Ovary (tissue), 9 donors: Measurements from ENCODE around the gene PNMT. TPM values are rescaled to one million over a fixed set of nuclear protein-coding genes. Genes with fewer than 3 reads are reported as not detected.

ENCODE experiments used
- DNase-seq, 5 donors: peaks; one replicate each; pipeline ENCODE4 v3.0.0-alpha.2; 2019 to 2020
- H3K27ac ChIP-seq, 2 donors: fragments of 200-600 bp; one replicate each; pipeline versions ENCODE4 v1.5.1 to v1.8.0; 2019 to 2022
- H3K27me3 ChIP-seq: fragments of 200-600 bp; one replicate; pipeline ENCODE4 v1.8.0; 2022
- H3K36me3 ChIP-seq: fragments of 200-600 bp; sonication (generic); one replicate; pipeline ENCODE4 v1.5.1; 2019
- H3K4me1 ChIP-seq: one replicate; pipeline ENCODE4 v1.8.1; 2013; ENCODE audit warnings: mild to moderate bottlenecking, moderate library complexity; ENCODE audit not compliant: insufficient read depth
- H3K4me3 ChIP-seq: fragments of 200-600 bp; sonication (generic); one replicate; pipeline ENCODE4 v1.5.1; 2017
- H3K9me3 ChIP-seq, 2 donors: fragments of 200-600 bp in 1 of 2; sonication (generic) in 1 of 2; one replicate each; pipeline versions ENCODE4 v1.5.1 to v1.8.1; 2013 to 2019; ENCODE audit warnings: mild to moderate bottlenecking in 1 of 2, moderate library complexity in 1 of 2
- EP300 ChIP-seq: sonication (generic); formaldehyde crosslinking; IDR thresholded peaks from one replicate; pipeline ENCODE4 v1.6.1; 2017; ENCODE audit warnings: antibody characterized with exemption
- POLR2A ChIP-seq: fragments of 450-650 bp; IDR thresholded peaks from one replicate; pipeline ENCODE4 v1.6.1; 2017; ENCODE audit warnings: antibody characterized with exemption, mild to moderate bottlenecking, moderate library complexity
- WGBS, 3 donors: extraction: QIAGEN DNeasy Blood & Tissue Kit in 1 of 3; methylation state at CpG; one replicate each; pipeline versions ENCODE4 v1.1.5 to v1.1.7; 2013 to 2017; 5-methylcytosine and 5-hydroxymethylcytosine counted together
- intact Hi-C, 4 donors: fragments of 100-400 bp; cut with DNase I; formaldehyde crosslinking; loops; one replicate each; pipeline versions ENCODE4 v1.11.0 to v1.15.1; 2022 to 2023
- polyA plus RNA-seq, 2 donors: library from polyadenylated mRNA; stranded (reverse); fragments of 200-250 nt in 1 of 2; fragments of 350-450 nt in 1 of 2; fragmentation: Illumina TruSeq in 1 of 2; extraction: RNeasy Lipid Tissue Mini Kit (QIAGEN cat#74804) in 1 of 2; gene quantifications; one replicate each; pipeline ENCODE4 v1.2.3, GENCODE V29; 2013 to 2014
- total RNA-seq, 7 donors: library from RNA; depleted of rRNA in 2 of 7; stranded (reverse); fragments of >200 nt in 2 of 7; fragmentation: NEBNext Ultra II Directional in 3 of 7; extraction: Animal tissue kit (Norgen Biotek cat#: 25700) in 3 of 7; gene quantifications; one replicate each; pipeline versions ENCODE4 v1.1.0 to v1.2.4, GENCODE V29; 2016 to 2023
- TF ChIP-seq, protein P1 (sequence below), 3 donors: fragments of 450-650 bp in 2 of 3; fragments of 200-600 bp in 1 of 3; IDR thresholded peaks; one replicate each; pipeline versions ENCODE4 v1.5.1 to v1.8.0; 2016 to 2022; ENCODE audit warnings: antibody characterized with exemption in 3 of 3, mild to moderate bottlenecking in 1 of 3
- donor health status: DM: no; HTN: no; CAD: no; lungs with moderate emphysema.
- donor health status: DM: no; HTN: no; CAD: no.
- donor health status: Bipolar disorder and iron deficiency.
- donor health status: DM: yes; HTN: yes; CAD: no.
- donor health status: DM: no; HTN: no; CAD: no.
- donor health status: DM: yes; HTN: yes; CAD: no.

Gene PNMT
- total and polyA plus RNA-seq, 9 donors = 0.60 to 5.1 (median 1.3) TPM; not detected in 2

DNA sequence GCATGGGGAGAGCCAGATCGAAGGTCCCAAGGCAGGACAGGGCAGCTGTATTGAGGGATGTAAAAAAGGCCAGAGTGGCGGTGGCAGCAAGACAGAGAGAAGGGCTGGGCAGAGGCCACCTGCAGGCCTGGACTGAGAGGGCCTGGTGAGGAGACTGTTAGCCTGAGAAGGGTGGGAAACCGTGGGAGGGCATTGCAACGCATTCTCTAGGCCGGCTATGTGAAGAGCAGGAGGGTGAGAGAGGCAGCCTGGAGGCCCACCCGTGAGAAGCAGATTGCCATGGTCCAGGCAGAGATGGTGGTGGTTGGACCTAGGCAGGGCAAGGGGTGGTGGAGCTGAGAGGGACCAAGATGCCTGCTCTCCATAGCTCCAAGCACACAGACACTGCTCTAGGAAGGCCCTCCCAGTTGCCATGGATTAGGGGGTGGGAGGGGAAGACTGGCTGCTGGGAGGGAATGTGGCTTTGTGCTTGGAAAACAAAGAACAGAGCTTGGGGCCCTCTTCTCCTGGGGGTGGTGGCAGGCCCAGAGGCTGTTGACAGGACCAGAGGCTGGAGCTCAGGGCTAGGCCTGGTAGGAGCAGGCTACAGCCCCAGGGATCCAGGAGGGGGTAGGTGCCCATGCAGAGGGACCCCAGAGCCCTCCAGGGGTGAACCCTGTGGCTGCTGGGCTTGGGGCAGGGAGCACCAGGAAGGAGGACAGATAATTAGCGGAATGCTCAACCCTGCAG is 15.5 kb upstream of the PNMT start:
- TF ChIP-seq POLR2A (no peak), EP300 (no peak)
- TF ChIP-seq, protein P1, sequence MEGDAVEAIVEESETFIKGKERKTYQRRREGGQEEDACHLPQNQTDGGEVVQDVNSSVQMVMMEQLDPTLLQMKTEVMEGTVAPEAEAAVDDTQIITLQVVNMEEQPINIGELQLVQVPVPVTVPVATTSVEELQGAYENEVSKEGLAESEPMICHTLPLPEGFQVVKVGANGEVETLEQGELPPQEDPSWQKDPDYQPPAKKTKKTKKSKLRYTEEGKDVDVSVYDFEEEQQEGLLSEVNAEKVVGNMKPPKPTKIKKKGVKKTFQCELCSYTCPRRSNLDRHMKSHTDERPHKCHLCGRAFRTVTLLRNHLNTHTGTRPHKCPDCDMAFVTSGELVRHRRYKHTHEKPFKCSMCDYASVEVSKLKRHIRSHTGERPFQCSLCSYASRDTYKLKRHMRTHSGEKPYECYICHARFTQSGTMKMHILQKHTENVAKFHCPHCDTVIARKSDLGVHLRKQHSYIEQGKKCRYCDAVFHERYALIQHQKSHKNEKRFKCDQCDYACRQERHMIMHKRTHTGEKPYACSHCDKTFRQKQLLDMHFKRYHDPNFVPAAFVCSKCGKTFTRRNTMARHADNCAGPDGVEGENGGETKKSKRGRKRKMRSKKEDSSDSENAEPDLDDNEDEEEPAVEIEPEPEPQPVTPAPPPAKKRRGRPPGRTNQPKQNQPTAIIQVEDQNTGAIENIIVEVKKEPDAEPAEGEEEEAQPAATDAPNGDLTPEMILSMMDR (IDR thresholded peaks at IDR 0.05) = no peak
- H3K27ac ChIP-seq = no peak overlapping the region
- no peak overlapping the region for H3K4me3 ChIP-seq
- H3K27me3 ChIP-seq = no peaks in the 10 kb centered on the region
- no peaks in the 10 kb centered on the region for H3K36me3 ChIP-seq
- DNase-seq = no peak
- no peaks in the 10 kb centered on the region for H3K9me3 ChIP-seq
- intact Hi-C loops = no loop called here
- WGBS, 3 donors = 49 to 58% (median 58%) methylated on average over 7 of the region's 7 CpGs
- H3K4me1 ChIP-seq = peaks cover 8% of the 10 kb centered on the region

DNA sequence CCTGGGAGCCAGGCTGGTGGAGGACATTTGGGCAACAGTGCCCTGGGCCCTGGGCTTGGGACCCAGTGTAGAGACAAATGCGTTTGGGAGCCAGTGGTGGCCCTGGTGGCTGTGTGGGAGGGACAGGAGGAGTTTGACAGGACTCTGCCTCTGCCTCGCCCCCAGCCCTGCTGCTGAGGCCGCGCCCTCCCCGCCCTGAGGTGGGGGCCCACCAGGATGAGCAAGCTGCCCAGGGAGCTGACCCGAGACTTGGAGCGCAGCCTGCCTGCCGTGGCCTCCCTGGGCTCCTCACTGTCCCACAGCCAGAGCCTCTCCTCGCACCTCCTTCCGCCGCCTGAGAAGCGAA is 15.0 kb upstream of the PNMT start:
- Histone ChIP-seq H3K27me3 (no peaks in the 10 kb centered on the region), H3K9me3 (no peaks in the 10 kb centered on the region), H3K36me3 (no peaks in the 10 kb centered on the region), H3K4me3 (no peak overlapping the region), H3K27ac (no peak overlapping the region), H3K4me1 (peaks cover 8% of the 10 kb centered on the region)
- intact Hi-C loops = no loop called here
- TF ChIP-seq, protein P1 (IDR thresholded peaks at IDR 0.05) = no peak
- DNase-seq = no peak
- 82 to 83% (median 83%) methylated on average over 10 to 12 of the region's 12 CpGs for WGBS, 3 donors

- Histone ChIP-seq H3K4me3 (no peak overlapping the region), H3K4me1 (peaks cover 8% of the 10 kb centered on the region), H3K36me3 (no peaks in the 10 kb centered on the region), H3K9me3 (no peaks in the 10 kb centered on the region), H3K27ac (no peak overlapping the region), H3K27me3 (no peaks in the 10 kb centered on the region)
- WGBS, 3 donors = 63 to 66% (median 64%) methylated on average over 14 of the region's 14 CpGs
- peak in 3 of 5 donors; percentile 50 to 61 (median 57) for DNase-seq
- TF ChIP-seq, protein P1 (IDR thresholded peaks at IDR 0.05) = peak in 2 of 3 donors; percentile 12
- no peak for TF ChIP-seq EP300
- intact Hi-C loops = no loop called here
Measured at GRCh38 chr17:39653662-39654331, 14.5 kb upstream of the PNMT start.

DNA sequence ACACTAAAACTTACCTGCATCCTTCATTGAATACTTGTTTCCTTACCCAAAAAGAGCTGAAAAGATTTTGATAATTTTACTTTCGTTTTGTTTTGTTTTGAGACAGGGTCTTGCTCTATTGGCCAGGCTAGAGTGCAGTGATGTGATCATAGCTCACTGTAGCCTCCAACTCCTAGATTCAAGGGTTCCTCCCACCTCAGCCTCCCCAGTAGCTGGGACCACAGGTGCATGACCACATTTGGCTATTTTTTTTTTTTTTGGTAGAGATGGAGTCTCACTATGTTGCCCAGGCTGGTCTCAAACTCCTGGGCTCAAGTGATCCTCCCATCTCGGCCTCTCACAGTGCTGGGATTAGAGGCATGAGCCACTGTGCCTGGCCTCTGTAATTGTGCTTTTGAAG is 13.1 kb upstream of the PNMT start:
- Histone ChIP-seq H3K9me3 (no peaks in the 10 kb centered on the region), H3K36me3 (no peaks in the 10 kb centered on the region), H3K4me3 (no peak overlapping the region), H3K27me3 (no peaks in the 10 kb centered on the region), H3K27ac (no peak overlapping the region), H3K4me1 (peaks cover 11% of the 10 kb centered on the region)
- intact Hi-C loops = no loop called here
- TF ChIP-seq, protein P1 (IDR thresholded peaks at IDR 0.05) = no peak
- TF ChIP-seq POLR2A (no peak), EP300 (no peak)
- no peak for DNase-seq
- WGBS, 3 donors = 86 to 92% (median 91%) methylated on average over 2 of the region's 2 CpGs
